Measurements from ENCODE around the gene PCDH15.
A peak's percentile ranks its signal among the peaks of the same experiment; 100 is the strongest.

The PCDH15 gene

GRCh38 chr10:54108961-54109360 lies 692.1 kb downstream of the PCDH15 start:
- DNase-seq = no peak

GRCh38 chr10:54096892-54097291 lies 704.1 kb downstream of the PCDH15 start:
- DNase-seq = no peak

- DNase-seq = no peak
These were observed 706.7 kb downstream of the PCDH15 start for GRCh38 chr10:54094321-54094720.

- DNase-seq = no peak
These were observed 709.8 kb downstream of the PCDH15 start for GRCh38 chr10:54091237-54091636.

GRCh38 chr10:54081950-54082349 lies 719.1 kb downstream of the PCDH15 start:
- no peak for DNase-seq

GRCh38 chr10:54067361-54067760 lies 733.7 kb downstream of the PCDH15 start:
- DNase-seq = no peak

- no peak for DNase-seq
These were observed 734.4 kb downstream of the PCDH15 start for GRCh38 chr10:54066646-54067045.

- peak; percentile 47 for DNase-seq
These were observed 735.9 kb downstream of the PCDH15 start for GRCh38 chr10:54065106-54065505.

- DNase-seq = peak; percentile 14
These were observed 736.8 kb downstream of the PCDH15 start for GRCh38 chr10:54064215-54064614.

GRCh38 chr10:54063514-54063913 lies 737.5 kb downstream of the PCDH15 start:
- peak; percentile 7 for DNase-seq

GRCh38 chr10:54060572-54060971 lies 740.5 kb downstream of the PCDH15 start:
- no peak for DNase-seq

- no peak for DNase-seq
These were observed 743.7 kb downstream of the PCDH15 start for GRCh38 chr10:54057357-54057756.

- no peak for DNase-seq
These were observed 774.7 kb downstream of the PCDH15 start for GRCh38 chr10:54026340-54026739.

- DNase-seq = no peak
These were observed 789.9 kb downstream of the PCDH15 start for GRCh38 chr10:54011117-54011516.

GRCh38 chr10:54010337-54010933 lies 790.6 kb downstream of the PCDH15 start:
- DNase-seq = no peak

- DNase-seq = no peak
These were observed 791.4 kb downstream of the PCDH15 start for GRCh38 chr10:54009672-54010071.

GRCh38 chr10:54002077-54002476 lies 799.0 kb downstream of the PCDH15 start:
- no peak for DNase-seq

- DNase-seq = no peak
These were observed 803.1 kb downstream of the PCDH15 start for GRCh38 chr10:53997953-53998352.

- DNase-seq = no peak
These were observed 810.2 kb downstream of the PCDH15 start for GRCh38 chr10:53990799-53991238.

GRCh38 chr10:53983431-53983830 lies 817.6 kb downstream of the PCDH15 start:
- no peak for DNase-seq

- DNase-seq = no peak
These were observed 820.8 kb downstream of the PCDH15 start for GRCh38 chr10:53980210-53980609.

- no peak for DNase-seq
These were observed 822.7 kb downstream of the PCDH15 start for GRCh38 chr10:53978301-53978700.

GRCh38 chr10:53977267-53977666 lies 823.8 kb downstream of the PCDH15 start:
- no peak for DNase-seq

- DNase-seq = no peak
These were observed 843.6 kb downstream of the PCDH15 start for GRCh38 chr10:53957401-53957800.

- no peak for DNase-seq
These were observed 845.9 kb downstream of the PCDH15 start for GRCh38 chr10:53955091-53955490.
